Calu3 (cell line): ENCODE data around the gene IER3. TPM values are rescaled to one million over a fixed set of nuclear protein-coding genes. Genes with fewer than 3 reads are reported as not detected.
"Not testable (repeated sequence)": the region's sequence is repeated elsewhere in the genome, so short reads cannot be mapped to it uniquely, and the experiment has no call there.

Experiments
- BruUV-seq: library from RNA; stranded (reverse); fragments of 400-500 nt; replicated peaks from 2 replicates; lab custom pipeline; 2021; lab: Mats Ljungman, UMichigan
- CTCF ChIA-PET: fragments of 300-600 bp; sonication (Branson Sonifier 250); formaldehyde crosslinking; loops from one replicate; lab custom pipeline; 2022; ENCODE audit warnings: antibody characterized with exemption; lab: Charles Lee
- DNase-seq: peaks from one replicate; pipeline ENCODE4 v3.0.0; 2022
- H3K27ac Mint-ChIP-seq: one replicate; pipeline ENCODE4 v1.8.0; 2022; ENCODE audit warnings: mixed read lengths; ENCODE audit not compliant: unreplicated experiment
- H3K27me3 Mint-ChIP-seq: one replicate; pipeline ENCODE4 v1.8.0; 2022; ENCODE audit warnings: mixed read lengths; ENCODE audit not compliant: unreplicated experiment
- H3K36me3 Mint-ChIP-seq: one replicate; pipeline ENCODE4 v1.8.0; 2022; ENCODE audit warnings: mild to moderate bottlenecking, moderate library complexity, mixed read lengths; ENCODE audit not compliant: insufficient read depth, unreplicated experiment
- H3K4me1 Mint-ChIP-seq: one replicate; pipeline ENCODE4 v1.8.0; 2022; ENCODE audit warnings: mild to moderate bottlenecking, low read depth, mixed read lengths; ENCODE audit not compliant: unreplicated experiment
- H3K4me3 Mint-ChIP-seq: one replicate; pipeline ENCODE4 v1.8.0; 2022; ENCODE audit warnings: mild to moderate bottlenecking, low read depth, moderate library complexity, mixed read lengths; ENCODE audit not compliant: unreplicated experiment
- H3K9me3 Mint-ChIP-seq: one replicate; pipeline ENCODE4 v1.8.0; 2022; ENCODE audit warnings: low read depth, mixed read lengths; ENCODE audit not compliant: unreplicated experiment
- CTCF ChIP-seq: fragments of 200-600 bp; IDR thresholded peaks from one replicate; pipeline ENCODE4 v1.8.0; 2022; ENCODE audit warnings: antibody characterized with exemption; ENCODE audit not compliant: unreplicated experiment
- intact Hi-C: fragments of 100-400 bp; cut with micrococcal nuclease; formaldehyde crosslinking; loops from one replicate; pipeline ENCODE4 v1.10.0; 2022; ENCODE audit not compliant: unreplicated experiment
- total RNA-seq: library from RNA; stranded (reverse); gene quantifications from 2 replicates; pipeline ENCODE4 v1.2.3, GENCODE V29; 2022

Gene IER3
- total RNA-seq, 1 experiment from 2014 or later: 458 TPM

DNA sequence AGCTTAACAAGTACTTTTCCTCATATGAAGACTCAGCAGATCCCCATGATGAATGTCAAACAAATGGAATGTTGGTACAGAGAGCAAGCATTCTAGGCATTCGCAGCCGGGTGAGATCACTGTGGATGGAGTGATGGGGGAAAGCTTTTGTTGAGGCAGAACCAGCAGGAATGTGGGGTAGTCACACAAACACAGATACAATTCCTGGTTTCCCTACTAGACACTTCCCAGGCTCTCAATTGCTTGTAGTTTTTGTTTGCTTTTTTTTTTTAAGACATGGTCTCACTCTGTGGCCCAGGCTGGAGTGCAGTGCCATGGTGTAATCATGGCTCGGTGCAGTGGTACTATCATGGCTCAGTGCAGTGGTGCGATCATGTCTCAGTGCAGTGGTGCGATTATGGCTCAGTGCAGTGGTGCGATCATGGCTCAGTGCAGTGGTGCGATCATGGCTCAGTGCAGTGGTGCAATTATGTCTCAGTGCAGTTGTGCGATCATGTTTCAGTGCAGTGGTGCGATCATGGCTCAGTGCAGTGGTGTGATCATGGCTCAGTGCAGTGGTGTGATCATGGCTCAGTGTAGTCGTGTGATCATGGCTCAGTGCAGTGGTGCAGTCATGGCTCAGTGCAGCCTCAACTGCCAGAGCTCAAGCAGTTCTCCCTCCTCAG is 15.4 kb upstream of the IER3 start:
- Mint-ChIP-seq H3K4me1 (peaks cover 45% of the 10 kb centered on the region), H3K27me3 (no peaks in the 10 kb centered on the region), H3K36me3 (peaks cover 28% of the 10 kb centered on the region), H3K9me3 (peaks cover 5% of the 10 kb centered on the region), H3K4me3 (no peak overlapping the region), H3K27ac (peak overlapping the region; percentile 63)
- CTCF ChIA-PET: interaction anchor here (0.7 to 1.5 kb wide), 8 partner anchors 10 to 1614 kb away, joined by 3 to 9 read pairs (median 4); no protein-coding TSS in a partner anchor
- no TSS peak for BruUV-seq
- no peak for DNase-seq
- intact Hi-C loops: no loop called here
- no peak for TF ChIP-seq CTCF

DNA sequence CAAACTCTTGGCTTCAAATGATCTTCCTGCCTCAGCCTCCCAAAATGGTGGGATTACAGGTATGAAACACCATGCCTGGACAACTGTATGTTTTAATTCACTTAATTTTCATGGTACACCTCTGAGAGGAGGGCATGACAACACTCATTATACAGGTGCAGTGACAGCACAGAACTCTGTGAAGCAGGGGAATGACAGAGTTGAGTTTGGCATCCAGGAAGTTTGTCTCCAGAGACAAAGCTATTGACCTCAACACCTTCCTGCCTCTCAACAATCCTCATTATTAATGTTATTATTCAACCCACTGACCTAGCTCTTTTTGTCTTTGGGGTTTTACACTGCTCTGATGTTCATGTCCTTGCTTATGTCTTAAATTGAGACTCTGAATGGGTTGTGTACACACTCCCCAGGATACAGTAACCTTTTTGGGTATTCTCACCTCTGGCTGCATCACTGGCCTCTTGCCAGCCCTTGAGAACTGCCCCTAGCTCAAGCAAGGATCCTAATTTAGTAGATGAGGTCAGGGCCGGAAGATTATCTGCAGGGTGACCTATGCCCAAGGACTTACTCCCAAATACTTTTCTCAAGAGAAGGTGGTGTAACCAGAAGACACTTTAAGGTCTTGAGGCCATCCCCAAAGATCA is 13.0 kb upstream of the IER3 start:
- CTCF ChIA-PET: interaction anchor here (0.9 to 1.3 kb wide), 2 partner anchors 25 to 125 kb away, joined by 3 to 4 read pairs; no protein-coding TSS in a partner anchor
- no peak for DNase-seq
- Mint-ChIP-seq H3K27ac (peak overlapping the region; percentile 60), H3K36me3 (peaks cover 17% of the 10 kb centered on the region), H3K27me3 (no peaks in the 10 kb centered on the region), H3K4me1 (peaks cover 39% of the 10 kb centered on the region), H3K4me3 (no peak overlapping the region), H3K9me3 (no peaks in the 10 kb centered on the region)
- intact Hi-C loops: no loop called here
- BruUV-seq: no TSS peak
- TF ChIP-seq CTCF: no peak

- H3K36me3 Mint-ChIP-seq: peaks cover 25% of the 10 kb centered on the region
- peaks cover 47% of the 10 kb centered on the region for H3K4me1 Mint-ChIP-seq
- BruUV-seq, intact Hi-C loops, H3K27me3 Mint-ChIP-seq, DNase-seq, H3K4me3 Mint-ChIP-seq, H3K9me3 Mint-ChIP-seq: not testable (repeated sequence)
- H3K27ac Mint-ChIP-seq: peak overlapping the region; percentile 60
- CTCF ChIA-PET: interaction anchor here (1.3 to 1.9 kb wide), 2 partner anchors 25 kb away, joined by 3 to 4 read pairs; no protein-coding TSS in a partner anchor
Observed at GRCh38 chr6:30756405-30757003, 12.2 kb upstream of the IER3 start.

- intact Hi-C loops: no loop called here
- no peak for TF ChIP-seq CTCF
- Mint-ChIP-seq H3K27ac (peak overlapping the region; percentile 95), H3K27me3 (no peaks in the 10 kb centered on the region), H3K36me3 (peaks cover 35% of the 10 kb centered on the region), H3K9me3 (no peaks in the 10 kb centered on the region), H3K4me1 (peaks cover 51% of the 10 kb centered on the region), H3K4me3 (no peak overlapping the region)
- BruUV-seq: no TSS peak
- CTCF ChIA-PET: interaction anchor here (1.1 to 1.9 kb wide), 2 partner anchors 15 to 27 kb away, joined by 3 to 5 read pairs; no protein-coding TSS in a partner anchor
- DNase-seq: no peak
Observed at GRCh38 chr6:30754631-30755030, 10.3 kb upstream of the IER3 start.
